Measurements from ENCODE around the gene FAM114A1. TPM values are rescaled to one million over a fixed set of nuclear protein-coding genes. Genes with fewer than 3 reads are reported as not detected.

The FAM114A1 gene
- total and polyA plus RNA-seq, 2 of the 4 experiments (the other 2 are of a cell fraction) = 135 to 649 TPM

DNA sequence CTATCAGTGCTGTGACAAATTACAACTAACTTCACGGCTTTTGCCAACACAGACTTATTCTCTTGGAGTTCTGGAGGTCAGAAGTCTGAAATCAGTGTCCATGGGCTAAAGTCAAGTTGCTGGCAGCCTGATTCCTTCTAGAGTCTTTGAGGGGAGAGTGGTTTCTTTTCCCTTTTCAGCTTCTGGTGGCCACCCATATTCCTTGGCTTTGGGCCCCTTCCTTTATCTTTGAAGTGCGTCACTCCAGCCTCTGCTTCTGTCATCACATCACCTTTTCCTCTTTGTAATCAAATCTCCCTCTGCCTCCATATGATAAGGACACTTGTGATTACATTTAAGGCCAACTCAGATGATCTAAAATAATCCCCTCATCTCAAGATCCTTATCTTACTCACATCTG lies 9.0 kb downstream of the FAM114A1 start:
- Histone ChIP-seq H3K4me3 (ENCODE audit: insufficient read depth, low read depth, low read length) (no peak overlapping the region), H3K27me3 (ENCODE audit: control insufficient read depth, insufficient read depth, low read length) (no peaks in the 10 kb centered on the region), H4K5ac (ENCODE audit: low read depth, low read length) (no peak overlapping the region), H3K23ac (ENCODE audit: low read depth, low read length) (no peak overlapping the region), H4K8ac (ENCODE audit: low read depth in 2 of 2, low read length in 2 of 2) (no peak overlapping the region), H3K4ac (ENCODE audit: low read depth, low read length) (no peak overlapping the region), H2AK9ac (replicated peaks; ENCODE audit: low read depth, low read length, poor library complexity) (no peak overlapping the region), H2BK120ac (ENCODE audit: low read depth, low read length) (no peak overlapping the region), H2BK20ac (ENCODE audit: low read depth, low read length) (no peak overlapping the region), H2AFZ (replicated peaks; ENCODE audit: low read length, poor library complexity) (no peak overlapping the region), H3K18ac (ENCODE audit: low read depth, low read length) (no peak overlapping the region), H2AK5ac (ENCODE audit: low read depth, low read length) (no peak overlapping the region), H2BK15ac (ENCODE audit: low read depth, low read length) (no peak overlapping the region), H4K91ac (ENCODE audit: insufficient read depth, low read depth, low read length) (no peak overlapping the region), H3K9me1 (ENCODE audit: insufficient read depth, low read length) (peaks cover 17% of the 10 kb centered on the region), H3K56ac (ENCODE audit: extremely low read depth, insufficient read depth, low read length) (no peak overlapping the region), H3K79me1 (ENCODE audit: low read depth in 1 of 2, low read length in 2 of 2) (peaks cover 41 to 77% of the 10 kb centered on the region in 2 experiments), H3K27ac (ENCODE audit: insufficient read depth, low read length) (no peak overlapping the region), H3K9me3 (ENCODE audit: control insufficient read depth, insufficient read depth, low read length) (no peaks in the 10 kb centered on the region), H3K9ac (ENCODE audit: low read depth, low read length) (no peak overlapping the region), H3K36me3 (ENCODE audit: control insufficient read depth, insufficient read depth, low read length) (peaks cover 42% of the 10 kb centered on the region), H3K4me2 (ENCODE audit: low read depth, low read length) (no peak overlapping the region), H3K14ac (replicated peaks; ENCODE audit: low read depth, low read length) (no peak overlapping the region), H3K4me1 (ENCODE audit: control insufficient read depth, insufficient read depth, low read length) (peaks cover 11% of the 10 kb centered on the region), H4K20me1 (ENCODE audit: insufficient read depth, low read length) (peaks cover 86% of the 10 kb centered on the region), H2BK5ac (ENCODE audit: low read depth, low read length, poor library complexity, severe bottlenecking) (no peak overlapping the region)
- in situ Hi-C loops (cut with MboI; ENCODE audit: low sequenced_read_pairs) (no loop called here), intact Hi-C loops (cut with micrococcal nuclease) (no loop called here), dilution Hi-C loops (cut with HindIII; ENCODE audit: low sequenced_read_pairs, unreplicated experiment) (no loop called here)
- DNase-seq (no peak), ATAC-seq (ENCODE audit: low read depth) (no peak)
- WGBS, 2 experiments (ENCODE audit: extremely low coverage in 2 of 2, insufficient read length in 1 of 2) = 100% methylated on average over 1 of the region's 2 CpGs; no CpG with 5 or more reads in 1 of the 2 experiments
- BruUV-seq (replicated peaks) = no TSS peak
- ChIA-PET POLR2A (ENCODE audit: unreplicated experiment) (no interaction called here), CTCF (interaction anchor here (0.6 kb wide), 1 partner anchor 67 kb away, joined by 7 read pairs; no protein-coding TSS in a partner anchor)
- TF ChIP-seq POLR2A (IDR thresholded peaks at IDR 0.05; ENCODE audit: low read depth, low read length) = no peak
- no peak for TF ChIP-seq MXI1 (IDR thresholded peaks at IDR 0.05; ENCODE audit: borderline replicate concordance, low read depth, low read length)
- no peak for TF ChIP-seq CEBPB (IDR thresholded peaks at IDR 0.05; ENCODE audit: low read depth, low read length)
- no peak for TF ChIP-seq RAD21 (IDR thresholded peaks at IDR 0.05; ENCODE audit: low read length)
- no peak for TF ChIP-seq SMC3 (IDR thresholded peaks at IDR 0.05; ENCODE audit: low read depth, low read length)
- TF ChIP-seq RCOR1 (IDR thresholded peaks at IDR 0.05; ENCODE audit: insufficient replicate concordance, low read length) = no peak
- TF ChIP-seq NFE2L2 (IDR thresholded peaks at IDR 0.05; ENCODE audit: low read depth, low read length) = no peak
- TF ChIP-seq RFX5 (IDR thresholded peaks at IDR 0.05; ENCODE audit: low read depth, low read length) = no peak
- TF ChIP-seq, protein P1, sequence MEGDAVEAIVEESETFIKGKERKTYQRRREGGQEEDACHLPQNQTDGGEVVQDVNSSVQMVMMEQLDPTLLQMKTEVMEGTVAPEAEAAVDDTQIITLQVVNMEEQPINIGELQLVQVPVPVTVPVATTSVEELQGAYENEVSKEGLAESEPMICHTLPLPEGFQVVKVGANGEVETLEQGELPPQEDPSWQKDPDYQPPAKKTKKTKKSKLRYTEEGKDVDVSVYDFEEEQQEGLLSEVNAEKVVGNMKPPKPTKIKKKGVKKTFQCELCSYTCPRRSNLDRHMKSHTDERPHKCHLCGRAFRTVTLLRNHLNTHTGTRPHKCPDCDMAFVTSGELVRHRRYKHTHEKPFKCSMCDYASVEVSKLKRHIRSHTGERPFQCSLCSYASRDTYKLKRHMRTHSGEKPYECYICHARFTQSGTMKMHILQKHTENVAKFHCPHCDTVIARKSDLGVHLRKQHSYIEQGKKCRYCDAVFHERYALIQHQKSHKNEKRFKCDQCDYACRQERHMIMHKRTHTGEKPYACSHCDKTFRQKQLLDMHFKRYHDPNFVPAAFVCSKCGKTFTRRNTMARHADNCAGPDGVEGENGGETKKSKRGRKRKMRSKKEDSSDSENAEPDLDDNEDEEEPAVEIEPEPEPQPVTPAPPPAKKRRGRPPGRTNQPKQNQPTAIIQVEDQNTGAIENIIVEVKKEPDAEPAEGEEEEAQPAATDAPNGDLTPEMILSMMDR (conservative IDR thresholded peaks at IDR 0.05; ENCODE audit: low read depth, low read length) = no peak
- TF ChIP-seq, protein P2, sequence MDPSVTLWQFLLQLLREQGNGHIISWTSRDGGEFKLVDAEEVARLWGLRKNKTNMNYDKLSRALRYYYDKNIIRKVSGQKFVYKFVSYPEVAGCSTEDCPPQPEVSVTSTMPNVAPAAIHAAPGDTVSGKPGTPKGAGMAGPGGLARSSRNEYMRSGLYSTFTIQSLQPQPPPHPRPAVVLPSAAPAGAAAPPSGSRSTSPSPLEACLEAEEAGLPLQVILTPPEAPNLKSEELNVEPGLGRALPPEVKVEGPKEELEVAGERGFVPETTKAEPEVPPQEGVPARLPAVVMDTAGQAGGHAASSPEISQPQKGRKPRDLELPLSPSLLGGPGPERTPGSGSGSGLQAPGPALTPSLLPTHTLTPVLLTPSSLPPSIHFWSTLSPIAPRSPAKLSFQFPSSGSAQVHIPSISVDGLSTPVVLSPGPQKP (IDR thresholded peaks at IDR 0.05; ENCODE audit: borderline replicate concordance, low read depth, low read length) = no peak
- no peak for TF ChIP-seq MAFK (IDR thresholded peaks at IDR 0.05; ENCODE audit: low read depth, low read length)
- no peak for TF ChIP-seq BHLHE40 (IDR thresholded peaks at IDR 0.05; ENCODE audit: low read depth, low read length)
- no peak for TF ChIP-seq CHD1 (IDR thresholded peaks at IDR 0.05; ENCODE audit: low read depth, low read length)
- no peak for TF ChIP-seq FOS (IDR thresholded peaks at IDR 0.05; ENCODE audit: low read depth, low read length)
- TF ChIP-seq, protein P3, sequence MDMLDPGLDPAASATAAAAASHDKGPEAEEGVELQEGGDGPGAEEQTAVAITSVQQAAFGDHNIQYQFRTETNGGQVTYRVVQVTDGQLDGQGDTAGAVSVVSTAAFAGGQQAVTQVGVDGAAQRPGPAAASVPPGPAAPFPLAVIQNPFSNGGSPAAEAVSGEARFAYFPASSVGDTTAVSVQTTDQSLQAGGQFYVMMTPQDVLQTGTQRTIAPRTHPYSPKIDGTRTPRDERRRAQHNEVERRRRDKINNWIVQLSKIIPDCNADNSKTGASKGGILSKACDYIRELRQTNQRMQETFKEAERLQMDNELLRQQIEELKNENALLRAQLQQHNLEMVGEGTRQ (IDR thresholded peaks at IDR 0.05; ENCODE audit: low read depth, low read length) = no peak
